Suprapubic skin (tissue), 4 donors: Measurements from ENCODE around the gene ITGAL. TPM values are rescaled to one million over a fixed set of nuclear protein-coding genes. Genes with fewer than 3 reads are reported as not detected.
"Not testable (repeated sequence)": the region's sequence is repeated elsewhere in the genome, so short reads cannot be mapped to it uniquely, and the experiment has no call there.

ENCODE experiments used
- DNase-seq, 2 donors: peaks; one replicate each; pipeline ENCODE4 v3.0.0-alpha.2; 2019; ENCODE audit warnings: low spot score in 2 of 2
- H3K27ac ChIP-seq: fragments of 200-600 bp; sonication (generic); one replicate; pipeline ENCODE4 v1.5.1; 2019
- H3K27me3 ChIP-seq: fragments of 200-600 bp; sonication (generic); one replicate; pipeline ENCODE4 v1.5.1; 2019
- H3K36me3 ChIP-seq: fragments of 200-600 bp; sonication (generic); one replicate; pipeline ENCODE4 v1.5.1; 2019
- H3K4me1 ChIP-seq: fragments of 200-600 bp; sonication (generic); one replicate; pipeline ENCODE4 v1.5.1; 2019
- H3K4me3 ChIP-seq: fragments of 200-600 bp; sonication (generic); one replicate; pipeline ENCODE4 v1.5.1; 2019; ENCODE audit warnings: mild to moderate bottlenecking
- H3K9me3 ChIP-seq: fragments of 200-600 bp; sonication (generic); one replicate; pipeline ENCODE4 v1.5.1; 2019
- CTCF ChIP-seq, 2 donors: fragments of 200-600 bp in 1 of 2; fragments of 450-650 bp in 1 of 2; sonication (generic) in 1 of 2; IDR thresholded peaks; one replicate each; pipeline ENCODE4 v1.5.1; 2016 to 2019; ENCODE audit warnings: antibody characterized with exemption in 2 of 2, mild to moderate bottlenecking in 1 of 2, moderate library complexity in 1 of 2
- EP300 ChIP-seq: sonication (generic); formaldehyde crosslinking; IDR thresholded peaks from one replicate; pipeline ENCODE4 v1.6.1; 2017; ENCODE audit warnings: antibody characterized with exemption
- POLR2A ChIP-seq, 2 donors: fragments of 450-650 bp; IDR thresholded peaks; one replicate each; pipeline ENCODE4 v1.6.1; 2017; ENCODE audit warnings: antibody characterized with exemption in 2 of 2, mild to moderate bottlenecking in 2 of 2, moderate library complexity in 2 of 2
- POLR2AphosphoS5 ChIP-seq, 3 donors: sonication (generic); formaldehyde crosslinking; IDR thresholded peaks; one replicate each; pipeline ENCODE4 v1.6.1; 2017; ENCODE audit warnings: antibody characterized with exemption in 3 of 3
- WGBS: methylation state at CpG from one replicate; pipeline ENCODE4 v1.1.5; 2018; 5-methylcytosine and 5-hydroxymethylcytosine counted together
- total RNA-seq, 4 donors: library from RNA; depleted of rRNA; stranded (reverse); fragments of >200 nt; gene quantifications; one replicate each; pipeline ENCODE4 v1.1.0, GENCODE V29; 2016

The ITGAL gene
- total RNA-seq, 4 donors from 2014 or later = 0.47 to 4.3 (median 1.9) TPM

- H3K4me1 ChIP-seq = no peaks in the 10 kb centered on the region
- WGBS = 67% methylated on average over 1 of the region's 1 CpG
Measured at GRCh38 chr16:30456302-30456701, 16.2 kb upstream of the ITGAL start.

GRCh38 chr16:30457256-30457655, 15.3 kb upstream of the ITGAL start:
- Histone ChIP-seq H3K27me3 (no peaks in the 10 kb centered on the region), H3K36me3 (no peaks in the 10 kb centered on the region), H3K9me3 (no peaks in the 10 kb centered on the region), H3K27ac (no peak overlapping the region), H3K4me3 (no peak overlapping the region), H3K4me1 (no peaks in the 10 kb centered on the region)
- TF ChIP-seq POLR2A (IDR thresholded peaks at IDR 0.05) (no peak), CTCF (IDR thresholded peaks at IDR 0.05) (no peak), EP300 (no peak), POLR2AphosphoS5 (IDR thresholded peaks at IDR 0.05) (no peak)
- WGBS = 80% methylated on average over 1 of the region's 1 CpG
- no peak for DNase-seq

More at GRCh38 chr16:30456302-30456701, 16.2 kb upstream of the ITGAL start:
- Histone ChIP-seq H3K36me3 (no peaks in the 10 kb centered on the region), H3K9me3 (no peaks in the 10 kb centered on the region), H3K27me3 (no peaks in the 10 kb centered on the region), H3K4me3 (no peak overlapping the region), H3K27ac (no peak overlapping the region)
- no peak for TF ChIP-seq EP300
- DNase-seq = no peak

GRCh38 chr16:30457743-30458560, 14.6 kb upstream of the ITGAL start:
- no peak for DNase-seq
- no peaks in the 10 kb centered on the region for H3K4me1 ChIP-seq
- no peak overlapping the region for H3K4me3 ChIP-seq
- H3K9me3 ChIP-seq = no peaks in the 10 kb centered on the region
- 87% methylated on average over 16 of the region's 16 CpGs for WGBS
- H3K27ac ChIP-seq = no peak overlapping the region
- no peaks in the 10 kb centered on the region for H3K36me3 ChIP-seq
- TF ChIP-seq CTCF (IDR thresholded peaks at IDR 0.05) (no peak), POLR2AphosphoS5 (IDR thresholded peaks at IDR 0.05) (no peak), EP300 (no peak), POLR2A (IDR thresholded peaks at IDR 0.05) (no peak)
- H3K27me3 ChIP-seq = no peaks in the 10 kb centered on the region

- DNase-seq = no peak
- TF ChIP-seq EP300 (no peak), POLR2AphosphoS5 (IDR thresholded peaks at IDR 0.05) (no peak), POLR2A (IDR thresholded peaks at IDR 0.05) (no peak), CTCF (IDR thresholded peaks at IDR 0.05) (no peak)
- no peak overlapping the region for H3K27ac ChIP-seq
- no peaks in the 10 kb centered on the region for H3K36me3 ChIP-seq
- 81% methylated on average over 20 of the region's 22 CpGs for WGBS
- H3K4me3 ChIP-seq = no peak overlapping the region
- H3K4me1 ChIP-seq = no peaks in the 10 kb centered on the region
- H3K27me3 ChIP-seq = no peaks in the 10 kb centered on the region
- no peaks in the 10 kb centered on the region for H3K9me3 ChIP-seq
Measured at GRCh38 chr16:30458561-30459394, 13.8 kb upstream of the ITGAL start.

- no peaks in the 10 kb centered on the region for H3K27me3 ChIP-seq
- no peaks in the 10 kb centered on the region for H3K9me3 ChIP-seq
- DNase-seq = no peak
- H3K27ac ChIP-seq = no peak overlapping the region
- H3K4me3 ChIP-seq = no peak overlapping the region
- no peak for TF ChIP-seq POLR2A (IDR thresholded peaks at IDR 0.05)
- TF ChIP-seq CTCF (IDR thresholded peaks at IDR 0.05) = no peak
- TF ChIP-seq EP300 = no peak
- no peak for TF ChIP-seq POLR2AphosphoS5 (IDR thresholded peaks at IDR 0.05)
- no peaks in the 10 kb centered on the region for H3K36me3 ChIP-seq
- H3K4me1 ChIP-seq = no peaks in the 10 kb centered on the region
- 89% methylated on average over 11 of the region's 11 CpGs for WGBS
Measured at GRCh38 chr16:30459456-30459855, 13.1 kb upstream of the ITGAL start.

GRCh38 chr16:30461426-30461825, 11.1 kb upstream of the ITGAL start:
- not testable (repeated sequence) for H3K27ac ChIP-seq, H3K4me3 ChIP-seq, H3K27me3 ChIP-seq, DNase-seq, H3K4me1 ChIP-seq, H3K36me3 ChIP-seq, H3K9me3 ChIP-seq
- 81% methylated on average over 5 of the region's 5 CpGs for WGBS
